GM18519 (cell line): ENCODE data around the gene ATP5F1E.
"Not testable (repeated sequence)": the region's sequence is repeated elsewhere in the genome, so short reads cannot be mapped to it uniquely, and the experiment has no call there.

Source experiments
- ATAC-seq: cut with Tn5 transposase; IDR thresholded peaks from one replicate; pipeline ENCODE4 v1.9.1; 2021; ENCODE audit warnings: mild to moderate bottlenecking, moderate library complexity; ENCODE audit not compliant: unreplicated experiment, low FRiP score

Gene ATP5F1E

GRCh38 chr20:58993332-58994248 is 38.5 kb downstream of the ATP5F1E start:
- ATAC-seq: no peak

GRCh38 chr20:58992911-58993310 is 39.2 kb downstream of the ATP5F1E start:
- no peak for ATAC-seq

GRCh38 chr20:58991715-58992114 is 40.4 kb downstream of the ATP5F1E start:
- ATAC-seq: no peak

- ATAC-seq: no peak
Observed at GRCh38 chr20:58990651-58991445, 41.3 kb downstream of the ATP5F1E start.

GRCh38 chr20:58989196-58989595 is 42.9 kb downstream of the ATP5F1E start:
- ATAC-seq: no peak

GRCh38 chr20:58988565-58988882 is 43.6 kb downstream of the ATP5F1E start:
- no peak for ATAC-seq

- ATAC-seq: no peak
Observed at GRCh38 chr20:58987790-58988564, 44.2 kb downstream of the ATP5F1E start.

- no peak for ATAC-seq
Observed at GRCh38 chr20:58986968-58987517, 45.1 kb downstream of the ATP5F1E start.

- no peak for ATAC-seq
Observed at GRCh38 chr20:58986286-58986967, 45.7 kb downstream of the ATP5F1E start.

GRCh38 chr20:58985656-58986055 is 46.5 kb downstream of the ATP5F1E start:
- ATAC-seq: no peak

GRCh38 chr20:58984691-58985090 is 47.4 kb downstream of the ATP5F1E start:
- no peak for ATAC-seq

- ATAC-seq: not testable (repeated sequence)
Observed at GRCh38 chr20:58983115-58983468, 49.0 kb downstream of the ATP5F1E start.

GRCh38 chr20:58982406-58983114 is 49.6 kb downstream of the ATP5F1E start:
- ATAC-seq: no peak

GRCh38 chr20:58981628-58982364 is 50.3 kb downstream of the ATP5F1E start:
- no peak for ATAC-seq

GRCh38 chr20:58980711-58981627 is 51.2 kb downstream of the ATP5F1E start, which contains the start of gene NELFCD:
Gene NELFCD (plus strand): TSS chr20:58981256. CDS start chr20:58981310, 54 bp downstream.
- peak; percentile 47 for ATAC-seq

GRCh38 chr20:58978351-58979190 is 53.6 kb downstream of the ATP5F1E start:
- ATAC-seq: no peak
